MM.1S (cell line): ENCODE results near the gene TNIK.

Experiments used
- EZH2 ChIP-seq: fragments of 300-600 bp; sonication (generic); optimal IDR thresholded peaks from 2 replicates; pipeline ENCODE3; 2017; ENCODE audit warnings: low read depth, mild to moderate bottlenecking, antibody characterized with exemption, low read length, mixed read lengths
- TF ChIP-seq, protein P1 (sequence below): fragments of 300-600 bp; sonication (generic); IDR thresholded peaks from 2 replicates; pipeline ENCODE4 v1.5.1; 2016; ENCODE audit warnings: antibody characterized with exemption, low read length, mixed read lengths

DNA sequence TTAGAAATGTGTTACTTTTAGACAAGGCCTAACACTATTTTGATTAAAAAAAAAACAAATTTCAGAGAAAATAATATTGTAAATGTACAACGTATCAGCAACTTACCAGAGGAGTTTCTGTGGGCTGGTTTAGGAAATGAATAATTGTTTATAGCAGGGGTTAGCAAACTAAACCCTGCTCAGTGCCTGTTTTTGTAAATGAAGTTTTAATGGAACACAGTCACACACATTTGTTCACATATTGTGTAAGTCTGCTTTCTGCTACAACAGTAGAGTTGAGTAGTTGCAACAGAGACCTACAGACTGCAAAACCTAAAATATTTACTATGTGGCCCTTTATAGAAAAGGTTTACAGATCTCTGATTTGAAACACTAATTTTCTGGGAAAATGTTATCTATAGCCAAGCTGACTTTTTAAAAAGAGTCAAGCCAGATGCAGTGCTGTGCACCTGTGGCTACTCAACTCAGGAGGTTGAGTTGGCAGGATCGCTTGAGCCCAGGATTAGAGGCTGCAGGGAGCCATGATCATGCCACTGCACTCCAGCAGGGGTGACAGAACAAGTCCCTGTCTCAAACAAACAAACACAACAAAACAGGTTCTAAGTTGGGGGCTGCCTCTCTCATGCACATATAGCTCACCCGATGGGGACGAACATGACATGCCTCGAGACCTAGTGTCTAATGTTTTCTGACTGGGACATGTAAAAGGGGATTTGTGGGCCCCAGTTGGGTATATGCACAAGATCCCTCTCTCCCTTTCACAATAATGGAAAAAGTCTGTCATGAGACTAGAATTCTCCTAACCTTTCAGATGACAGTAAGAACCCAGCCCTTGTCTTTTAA, 182.5 kb downstream of the TNIK start:
- TF ChIP-seq, protein P1, sequence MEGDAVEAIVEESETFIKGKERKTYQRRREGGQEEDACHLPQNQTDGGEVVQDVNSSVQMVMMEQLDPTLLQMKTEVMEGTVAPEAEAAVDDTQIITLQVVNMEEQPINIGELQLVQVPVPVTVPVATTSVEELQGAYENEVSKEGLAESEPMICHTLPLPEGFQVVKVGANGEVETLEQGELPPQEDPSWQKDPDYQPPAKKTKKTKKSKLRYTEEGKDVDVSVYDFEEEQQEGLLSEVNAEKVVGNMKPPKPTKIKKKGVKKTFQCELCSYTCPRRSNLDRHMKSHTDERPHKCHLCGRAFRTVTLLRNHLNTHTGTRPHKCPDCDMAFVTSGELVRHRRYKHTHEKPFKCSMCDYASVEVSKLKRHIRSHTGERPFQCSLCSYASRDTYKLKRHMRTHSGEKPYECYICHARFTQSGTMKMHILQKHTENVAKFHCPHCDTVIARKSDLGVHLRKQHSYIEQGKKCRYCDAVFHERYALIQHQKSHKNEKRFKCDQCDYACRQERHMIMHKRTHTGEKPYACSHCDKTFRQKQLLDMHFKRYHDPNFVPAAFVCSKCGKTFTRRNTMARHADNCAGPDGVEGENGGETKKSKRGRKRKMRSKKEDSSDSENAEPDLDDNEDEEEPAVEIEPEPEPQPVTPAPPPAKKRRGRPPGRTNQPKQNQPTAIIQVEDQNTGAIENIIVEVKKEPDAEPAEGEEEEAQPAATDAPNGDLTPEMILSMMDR, result no peak
- TF ChIP-seq EZH2, result no peak
